ENCODE results near the gene TMPRSS12. TPM values are rescaled to one million over a fixed set of nuclear protein-coding genes. Genes with fewer than 3 reads are reported as not detected.
A peak's percentile ranks its signal among the peaks of the same experiment; 100 is the strongest.
"Not testable (repeated sequence)": the region's sequence is repeated elsewhere in the genome, so short reads cannot be mapped to it uniquely, and the experiment has no call there.

The TMPRSS12 gene, protein sequence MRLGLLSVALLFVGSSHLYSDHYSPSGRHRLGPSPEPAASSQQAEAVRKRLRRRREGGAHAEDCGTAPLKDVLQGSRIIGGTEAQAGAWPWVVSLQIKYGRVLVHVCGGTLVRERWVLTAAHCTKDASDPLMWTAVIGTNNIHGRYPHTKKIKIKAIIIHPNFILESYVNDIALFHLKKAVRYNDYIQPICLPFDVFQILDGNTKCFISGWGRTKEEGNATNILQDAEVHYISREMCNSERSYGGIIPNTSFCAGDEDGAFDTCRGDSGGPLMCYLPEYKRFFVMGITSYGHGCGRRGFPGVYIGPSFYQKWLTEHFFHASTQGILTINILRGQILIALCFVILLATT
- total RNA-seq (not detected), polyA plus RNA-seq (not detected), total RNA-seq (0 reads per million in 6 experiments)

GRCh38 chr12:50842637-50843493, at the start of gene TMPRSS12:
TSS of gene TMPRSS12 (plus strand) at chr12:50842926. CDS start at chr12:50842965, 39 bp downstream.
- Mint-ChIP-seq H3K4me3 (no peak within 1 kb of the TSS), H3K9me3 (peaks cover 0 to 17% (median 3%) of the 10 kb centered on the region in 9 donors), H3K4me1 (no peaks in the 10 kb centered on the region), H3K36me3 (peaks cover 2 to 13% (median 10%) of the 10 kb centered on the region in 3 donors), H3K27ac (peak within 1 kb of the TSS in 1 of 10 donors; percentile 37), H3K27me3 (peaks cover 0 to 10% (median 6%) of the 10 kb centered on the region in 5 donors)
- ATAC-seq, result no peak
- no peak for DNase-seq
- POLR2A ChIA-PET, result no interaction called here

GRCh38 chr12:50799908-50800307, 42.8 kb upstream of the TMPRSS12 start:
- DNase-seq (no peak), ATAC-seq (no peak)
- Mint-ChIP-seq H3K4me3 (no peak overlapping the region), H3K9me3 (peaks cover 0 to 16% (median 9%) of the 10 kb centered on the region in 9 donors), H3K27me3 (no peaks in the 10 kb centered on the region), H3K27ac (no peak overlapping the region), H3K4me1 (peaks cover 0 to 5% (median 3%) of the 10 kb centered on the region in 4 donors), H3K36me3 (peaks cover 24 to 83% (median 59%) of the 10 kb centered on the region in 3 donors)
- POLR2A ChIA-PET, result no interaction called here

DNA sequence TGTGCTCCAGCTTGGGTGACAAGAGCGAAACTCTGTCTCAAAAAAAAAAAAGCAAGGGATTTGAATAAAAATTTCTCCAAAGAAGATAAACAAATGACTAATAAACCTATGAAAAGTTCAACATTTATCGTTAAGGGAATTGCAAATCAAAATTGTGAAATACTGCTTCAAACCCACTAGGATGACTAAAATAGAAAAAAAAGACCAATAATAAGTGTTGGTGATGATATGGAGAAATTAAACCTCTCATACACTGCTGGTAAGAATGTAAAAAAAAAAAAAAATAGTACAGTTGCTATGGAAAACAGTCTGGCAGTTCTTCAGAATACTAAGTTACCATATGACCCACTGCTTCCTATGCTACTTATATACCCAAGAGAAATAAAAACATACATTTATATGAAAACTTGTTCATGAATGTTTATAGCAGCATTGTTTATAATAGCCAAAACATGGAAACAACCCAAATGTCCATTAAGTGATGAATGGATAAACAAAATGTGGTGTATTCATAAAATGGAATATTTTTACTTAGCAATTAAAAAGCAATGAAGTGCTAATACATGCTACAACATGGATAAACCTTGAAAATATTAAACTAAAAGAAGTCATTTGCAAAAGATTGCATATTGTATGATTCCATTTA, 39.4 kb upstream of the TMPRSS12 start:
- POLR2A ChIA-PET, result interaction anchor here (0.5 kb wide), 1 partner anchor 1692 kb away, joined by 5 read pairs; no protein-coding TSS in a partner anchor
- Mint-ChIP-seq H3K4me3 (no peak overlapping the region), H3K9me3 (peaks cover 0 to 16% (median 9%) of the 10 kb centered on the region in 9 donors), H3K36me3 (peaks cover 9 to 66% (median 36%) of the 10 kb centered on the region in 3 donors), H3K4me1 (peaks cover 0 to 2% (median 0%) of the 10 kb centered on the region in 4 donors), H3K27ac (peak overlapping the region in 1 of 10 donors; percentile 41), H3K27me3 (no peaks in the 10 kb centered on the region)
- DNase-seq, result no peak
- no peak for ATAC-seq

- Mint-ChIP-seq H3K4me3 (no peak overlapping the region), H3K27ac (peak overlapping the region in 2 of 10 donors; percentile 35 to 60), H3K9me3 (no peaks in the 10 kb centered on the region), H3K27me3 (no peaks in the 10 kb centered on the region), H3K4me1 (peaks cover 0 to 4% (median 0%) of the 10 kb centered on the region in 4 donors), H3K36me3 (peaks cover 6 to 59% (median 20%) of the 10 kb centered on the region in 3 donors)
- ATAC-seq (no peak), DNase-seq (no peak)
- POLR2A ChIA-PET, result no interaction called here
Measured at GRCh38 chr12:50806176-50806575, 36.5 kb upstream of the TMPRSS12 start.

- H3K27ac Mint-ChIP-seq, H3K4me3 Mint-ChIP-seq, DNase-seq, H3K27me3 Mint-ChIP-seq, ATAC-seq, H3K4me1 Mint-ChIP-seq, H3K9me3 Mint-ChIP-seq, POLR2A ChIA-PET: not testable (repeated sequence)
- peaks cover 6 to 60% (median 15%) of the 10 kb centered on the region in 3 donors for H3K36me3 Mint-ChIP-seq
Measured at GRCh38 chr12:50809131-50809530, 33.6 kb upstream of the TMPRSS12 start.

GRCh38 chr12:50814921-50815320, 27.8 kb upstream of the TMPRSS12 start:
- peaks cover 6 to 83% (median 20%) of the 10 kb centered on the region in 3 donors for H3K36me3 Mint-ChIP-seq
- ATAC-seq, DNase-seq: not testable (repeated sequence)

GRCh38 chr12:50820177-50820576, 22.5 kb upstream of the TMPRSS12 start:
- peaks cover 0 to 41% (median 12%) of the 10 kb centered on the region in 3 donors for H3K36me3 Mint-ChIP-seq
- H3K27me3 Mint-ChIP-seq, result no peaks in the 10 kb centered on the region
- H3K4me1 Mint-ChIP-seq, result peaks cover 0 to 5% (median 5%) of the 10 kb centered on the region in 4 donors
- H3K4me3 Mint-ChIP-seq, result no peak overlapping the region
- POLR2A ChIA-PET, result no interaction called here
- no peak overlapping the region for H3K27ac Mint-ChIP-seq
- no peaks in the 10 kb centered on the region for H3K9me3 Mint-ChIP-seq
- DNase-seq (no peak), ATAC-seq (no peak)

More at GRCh38 chr12:50814921-50815320, 27.8 kb upstream of the TMPRSS12 start:
- H3K9me3 Mint-ChIP-seq, H3K4me1 Mint-ChIP-seq, H3K4me3 Mint-ChIP-seq, POLR2A ChIA-PET, H3K27me3 Mint-ChIP-seq: not testable (repeated sequence)
- H3K27ac Mint-ChIP-seq, result peak overlapping the region in 1 of 10 donors; percentile 7

- Mint-ChIP-seq H3K4me3 (no peak overlapping the region), H3K9me3 (no peaks in the 10 kb centered on the region), H3K27me3 (no peaks in the 10 kb centered on the region), H3K4me1 (peaks cover 0 to 9% (median 8%) of the 10 kb centered on the region in 4 donors), H3K36me3 (peaks cover 0 to 23% (median under 1%) of the 10 kb centered on the region in 3 donors), H3K27ac (peak overlapping the region in 2 of 10 donors; percentile 31 to 86)
- DNase-seq (no peak), ATAC-seq (no peak)
- POLR2A ChIA-PET, result no interaction called here
Measured at GRCh38 chr12:50822082-50822481, 20.6 kb upstream of the TMPRSS12 start.

GRCh38 chr12:50823724-50824123, 19.0 kb upstream of the TMPRSS12 start:
- ATAC-seq, H3K4me3 Mint-ChIP-seq, H3K27me3 Mint-ChIP-seq, H3K9me3 Mint-ChIP-seq, DNase-seq, POLR2A ChIA-PET, H3K4me1 Mint-ChIP-seq: not testable (repeated sequence)
- peak overlapping the region in 4 of 10 donors; percentile 83 to 98 (median 94) for H3K27ac Mint-ChIP-seq
- H3K36me3 Mint-ChIP-seq, result peaks cover 0 to 11% (median 0%) of the 10 kb centered on the region in 3 donors

DNA sequence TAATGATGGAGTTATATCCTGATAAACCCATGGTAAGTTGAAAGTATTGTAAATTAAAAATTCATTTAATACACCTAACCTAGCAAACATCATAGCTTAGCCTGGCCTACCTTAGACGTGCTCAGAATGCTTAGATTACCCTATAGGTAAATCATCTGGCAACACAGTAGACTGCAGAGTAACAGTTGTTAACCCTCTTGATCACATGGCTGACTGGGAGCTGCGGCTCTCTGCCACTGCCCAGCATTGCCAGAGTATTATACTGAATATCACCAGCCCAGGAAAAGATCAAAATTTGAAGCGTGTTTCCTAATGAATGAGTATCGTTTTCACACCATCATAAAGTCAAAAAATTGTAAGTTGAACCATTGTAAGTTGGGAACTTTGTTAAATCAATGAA, 17.8 kb upstream of the TMPRSS12 start:
- H3K9me3 Mint-ChIP-seq, result no peaks in the 10 kb centered on the region
- no peaks in the 10 kb centered on the region for H3K36me3 Mint-ChIP-seq
- POLR2A ChIA-PET, result interaction anchor here (0.9 to 1.6 kb wide), 4 partner anchors 60 to 500 kb away, joined by 3 to 7 read pairs (median 6); no protein-coding TSS in a partner anchor
- peaks cover 0 to 9% (median 8%) of the 10 kb centered on the region in 4 donors for H3K4me1 Mint-ChIP-seq
- peak; percentile 43 to 52 for ATAC-seq
- no peaks in the 10 kb centered on the region for H3K27me3 Mint-ChIP-seq
- peak overlapping the region; percentile 64 to 98 (median 92) for H3K27ac Mint-ChIP-seq
- DNase-seq, result no peak
- H3K4me3 Mint-ChIP-seq, result peak overlapping the region in 2 of 10 donors; percentile 2 to 7

DNA sequence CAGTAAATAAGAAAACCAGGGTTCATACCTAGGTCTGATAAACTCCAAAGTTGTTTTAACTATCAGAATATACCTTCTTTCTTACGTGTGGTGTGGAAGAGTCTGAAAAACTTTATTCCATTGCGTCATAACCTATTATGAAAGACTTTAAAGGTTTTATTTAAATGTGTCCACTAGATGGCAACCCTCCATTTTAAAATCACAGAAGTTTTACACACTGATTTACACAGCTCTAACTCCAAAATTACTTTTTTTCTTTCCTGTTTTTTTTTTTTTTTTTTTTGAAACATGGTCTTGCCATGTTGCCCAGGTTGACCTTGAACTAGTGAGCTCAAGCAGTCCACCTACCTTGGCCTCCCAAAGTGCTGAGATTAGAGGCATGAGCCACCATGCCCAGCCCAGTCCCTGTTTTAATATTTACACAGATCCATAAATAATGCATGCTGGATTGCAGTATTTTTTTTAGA, 17.3 kb upstream of the TMPRSS12 start:
- ATAC-seq, result peak; percentile 92 to 94
- Mint-ChIP-seq H3K27me3 (no peaks in the 10 kb centered on the region), H3K4me1 (peaks cover 0 to 9% (median 8%) of the 10 kb centered on the region in 4 donors), H3K4me3 (peak overlapping the region in 2 of 10 donors; percentile 7), H3K27ac (peak overlapping the region; percentile 64 to 98 (median 92)), H3K9me3 (no peaks in the 10 kb centered on the region), H3K36me3 (no peaks in the 10 kb centered on the region)
- peak in 3 of 10 donors; percentile 56 to 72 (median 70) for DNase-seq
- POLR2A ChIA-PET, result interaction anchor here (0.8 to 1.6 kb wide), 6 partner anchors 61 to 500 kb away, joined by 3 to 7 read pairs (median 5); partner anchors contain the start of gene SLC11A2

DNA sequence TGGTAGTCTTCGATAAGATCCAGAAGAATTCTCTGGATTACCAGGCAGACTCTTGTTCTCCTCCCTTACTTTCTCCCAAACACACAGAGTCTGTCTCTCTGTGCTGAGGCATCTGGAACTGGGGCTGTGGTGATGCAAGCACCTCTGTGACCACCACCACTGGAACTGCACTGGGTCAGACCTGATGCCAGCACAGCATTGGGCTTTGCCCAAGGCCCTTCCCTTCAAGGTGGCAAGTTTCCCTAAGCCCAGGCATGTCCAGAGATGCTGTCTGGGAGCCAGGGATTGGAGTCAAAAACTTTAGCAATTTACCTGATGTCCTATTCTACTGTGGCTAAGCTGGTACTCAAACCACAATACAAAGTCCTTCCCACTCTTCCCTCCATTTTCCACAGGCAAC, 14.6 kb upstream of the TMPRSS12 start:
- H3K27ac Mint-ChIP-seq, result peak overlapping the region in 2 of 10 donors; percentile 53
- no peak overlapping the region for H3K4me3 Mint-ChIP-seq
- peaks cover 0 to 4% (median under 1%) of the 10 kb centered on the region in 9 donors for H3K9me3 Mint-ChIP-seq
- peaks cover 0 to 2% (median 0%) of the 10 kb centered on the region in 5 donors for H3K27me3 Mint-ChIP-seq
- ATAC-seq (no peak), DNase-seq (no peak)
- POLR2A ChIA-PET, result no interaction called here
- peaks cover 0 to 9% (median 8%) of the 10 kb centered on the region in 4 donors for H3K4me1 Mint-ChIP-seq
- peaks cover 0 to 2% (median under 1%) of the 10 kb centered on the region in 3 donors for H3K36me3 Mint-ChIP-seq
